HFF-Myc (cell line): Measurements from ENCODE around the gene CCDC3.

Experiments used
- DNase-seq: peaks from one replicate; pipeline ENCODE4 v3.0.0-alpha.2; 2011; ENCODE audit warnings: low read depth; ENCODE audit errors: extremely low read depth
- H3K4me3 ChIP-seq: replicated peaks from 2 replicates; pipeline ENCODE4 v1.5.1; 2011; ENCODE audit warnings: low read depth, mild to moderate bottlenecking, control low read depth, low read length
- CTCF ChIP-seq: IDR thresholded peaks from 2 replicates; pipeline ENCODE4 v1.5.1; 2012; ENCODE audit warnings: mild to moderate bottlenecking, low read depth, low read length, control low read depth; ENCODE audit errors: missing control alignments

The CCDC3 gene

DNA sequence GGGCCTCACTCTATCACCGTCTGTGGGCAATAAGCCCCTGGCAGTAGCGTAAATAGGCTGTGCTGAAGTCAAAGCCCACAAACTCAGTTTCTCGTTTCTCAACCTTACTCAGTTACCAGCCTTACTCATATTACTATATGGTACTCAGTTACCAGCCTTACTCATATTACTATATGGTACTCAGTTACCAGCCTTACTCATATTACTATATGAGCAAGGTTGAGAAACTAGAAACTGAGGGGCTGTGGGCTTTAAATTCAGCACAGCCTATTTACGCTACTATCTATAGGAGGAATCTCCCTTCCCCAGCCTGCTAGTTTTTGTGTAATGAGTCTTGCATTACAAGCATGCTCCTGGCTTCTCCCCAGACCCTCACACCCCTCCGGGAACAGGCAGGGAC, 35.4 kb downstream of the CCDC3 start:
- H3K4me3 ChIP-seq = no peak overlapping the region
- TF ChIP-seq CTCF = no peak
- no peak for DNase-seq

GRCh38 chr10:12965571-12965970, 35.9 kb downstream of the CCDC3 start:
- no peak overlapping the region for H3K4me3 ChIP-seq
- no peak for DNase-seq
- no peak for TF ChIP-seq CTCF

DNA sequence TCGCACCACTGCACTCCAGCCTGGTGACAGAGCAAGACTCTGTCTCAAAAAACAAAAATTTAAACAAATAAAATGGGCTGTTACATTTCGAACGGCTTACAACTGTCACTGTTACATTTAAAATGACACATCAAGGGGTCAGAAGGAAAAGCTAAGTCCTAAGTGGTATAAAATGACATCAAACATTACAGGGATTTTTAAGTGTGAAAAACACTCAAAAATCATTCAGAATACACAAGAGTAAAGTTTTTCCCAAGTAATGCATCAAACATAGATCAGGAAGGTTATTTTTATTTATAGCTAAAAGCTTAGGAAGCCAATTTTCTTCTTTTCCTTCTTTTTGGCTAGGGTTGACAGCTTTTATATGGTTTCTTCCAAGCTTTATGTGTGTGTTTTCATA, 39.0 kb downstream of the CCDC3 start:
- H3K4me3 ChIP-seq = no peak overlapping the region
- DNase-seq = no peak
- no peak for TF ChIP-seq CTCF

- no peak for TF ChIP-seq CTCF
- no peak for DNase-seq
- no peak overlapping the region for H3K4me3 ChIP-seq
These were observed 39.9 kb downstream of the CCDC3 start for GRCh38 chr10:12961416-12962205.

DNA sequence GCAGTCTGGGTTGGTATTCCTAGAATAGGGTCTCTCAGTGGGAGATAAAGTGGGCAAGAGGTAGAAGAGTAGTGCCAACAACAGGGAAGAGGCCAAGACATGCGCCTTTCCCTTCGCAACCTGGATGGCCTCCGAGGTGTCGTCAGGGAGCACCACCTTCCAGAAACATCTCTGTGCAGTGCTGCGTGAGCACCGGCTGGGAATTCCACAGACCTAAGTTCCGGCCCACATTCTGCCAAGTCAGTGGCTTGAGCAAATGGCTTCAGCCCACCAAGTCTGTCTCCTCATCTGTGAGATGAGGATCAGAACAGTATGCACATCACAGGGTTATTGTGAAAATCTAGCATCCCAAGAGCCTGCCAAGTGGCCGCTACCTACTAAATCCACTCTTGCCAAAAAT, 40.6 kb downstream of the CCDC3 start:
- no peak for DNase-seq
- no peak overlapping the region for H3K4me3 ChIP-seq
- TF ChIP-seq CTCF = no peak

DNA sequence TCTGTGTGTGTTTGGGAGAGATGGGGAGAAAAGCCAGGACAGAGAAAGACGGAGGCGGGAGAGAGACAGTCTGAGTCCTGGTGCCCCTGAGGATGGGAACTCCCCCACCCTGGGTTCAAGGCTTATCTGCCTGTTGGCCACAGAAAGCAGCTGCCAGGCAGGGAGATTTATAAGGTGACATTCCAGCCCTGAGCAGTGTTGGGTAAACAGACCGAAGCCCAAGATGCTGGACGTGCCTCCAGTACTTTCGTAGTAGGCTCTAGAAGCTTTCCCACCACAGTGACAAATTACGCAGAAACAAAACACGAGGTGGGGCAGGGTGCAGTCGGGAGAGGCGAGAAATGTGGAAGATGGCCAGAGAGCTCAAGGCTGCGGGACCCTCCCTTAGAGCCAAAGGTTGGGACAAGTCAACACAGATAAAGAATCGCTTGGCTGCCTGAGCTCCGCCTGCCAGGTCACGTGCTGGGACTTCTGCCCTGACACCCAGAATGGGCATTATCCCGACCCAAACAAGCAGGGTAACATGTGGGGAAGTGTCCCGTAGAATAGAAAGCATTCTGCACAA, 41.1 kb downstream of the CCDC3 start:
- no peak for TF ChIP-seq CTCF
- no peak for DNase-seq
- H3K4me3 ChIP-seq = no peak overlapping the region
